C4-2B (cell line): ENCODE results near the gene MTUS2.
A peak's percentile ranks its signal among the peaks of the same experiment; 100 is the strongest.

ENCODE experiments used
- ZFX ChIP-seq: fragments of 450-650 bp; IDR thresholded peaks from 2 replicates; pipeline ENCODE4 v1.6.1; 2017
- TF ChIP-seq, protein P1 (sequence below): fragments of 450-650 bp; conservative IDR thresholded peaks from 2 replicates; pipeline ENCODE4 v1.5.1; 2017; ENCODE audit warnings: mild to moderate bottlenecking

DNA sequence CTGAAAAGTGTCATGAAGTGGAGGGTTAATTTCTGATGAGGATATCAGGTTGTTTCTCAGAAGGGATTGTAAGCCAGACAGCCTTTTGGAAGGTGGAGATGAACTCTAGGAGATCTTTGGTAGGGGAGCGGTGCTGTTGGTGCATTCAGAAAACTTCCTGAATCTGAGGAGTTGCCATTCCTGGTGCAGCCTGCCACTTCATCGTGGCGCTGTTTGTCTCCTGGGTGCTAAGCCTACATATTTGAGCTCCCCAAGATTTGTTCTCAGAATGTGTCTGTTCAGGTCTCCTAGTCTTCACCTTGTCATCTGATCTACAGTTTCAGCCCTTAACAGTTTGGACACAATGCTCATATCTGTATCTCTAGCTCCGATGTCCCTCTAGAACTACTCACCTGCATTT, 285.6 kb downstream of the MTUS2 start:
- TF ChIP-seq, protein P1, sequence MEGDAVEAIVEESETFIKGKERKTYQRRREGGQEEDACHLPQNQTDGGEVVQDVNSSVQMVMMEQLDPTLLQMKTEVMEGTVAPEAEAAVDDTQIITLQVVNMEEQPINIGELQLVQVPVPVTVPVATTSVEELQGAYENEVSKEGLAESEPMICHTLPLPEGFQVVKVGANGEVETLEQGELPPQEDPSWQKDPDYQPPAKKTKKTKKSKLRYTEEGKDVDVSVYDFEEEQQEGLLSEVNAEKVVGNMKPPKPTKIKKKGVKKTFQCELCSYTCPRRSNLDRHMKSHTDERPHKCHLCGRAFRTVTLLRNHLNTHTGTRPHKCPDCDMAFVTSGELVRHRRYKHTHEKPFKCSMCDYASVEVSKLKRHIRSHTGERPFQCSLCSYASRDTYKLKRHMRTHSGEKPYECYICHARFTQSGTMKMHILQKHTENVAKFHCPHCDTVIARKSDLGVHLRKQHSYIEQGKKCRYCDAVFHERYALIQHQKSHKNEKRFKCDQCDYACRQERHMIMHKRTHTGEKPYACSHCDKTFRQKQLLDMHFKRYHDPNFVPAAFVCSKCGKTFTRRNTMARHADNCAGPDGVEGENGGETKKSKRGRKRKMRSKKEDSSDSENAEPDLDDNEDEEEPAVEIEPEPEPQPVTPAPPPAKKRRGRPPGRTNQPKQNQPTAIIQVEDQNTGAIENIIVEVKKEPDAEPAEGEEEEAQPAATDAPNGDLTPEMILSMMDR, result peak; percentile 89
- TF ChIP-seq ZFX, result no peak
